SJCRH30 (cell line): ENCODE results near the gene CREB5. TPM values are rescaled to one million over a fixed set of nuclear protein-coding genes. Genes with fewer than 3 reads are reported as not detected.
A peak's percentile ranks its signal among the peaks of the same experiment; 100 is the strongest.

ENCODE experiments used
- DNase-seq, 2 experiments: peaks; one replicate each; pipeline ENCODE4 v3.0.0-alpha.2; 2015 to 2020
- H3K27ac ChIP-seq: fragments of 250-450 bp; sonication (Bioruptor Pico); 2 replicates; pipeline ENCODE4 v1.5.1; 2020; ENCODE audit warnings: mild to moderate bottlenecking, moderate library complexity
- H3K27me3 ChIP-seq: fragments of 250-450 bp; sonication (Bioruptor Pico); 2 replicates; pipeline ENCODE4 v1.5.1; 2020; ENCODE audit warnings: mild to moderate bottlenecking, moderate library complexity
- H3K36me3 ChIP-seq: fragments of 250-450 bp; sonication (Bioruptor Pico); 2 replicates; pipeline ENCODE4 v1.5.1; 2020; ENCODE audit warnings: mild to moderate bottlenecking, moderate library complexity
- H3K4me1 ChIP-seq: fragments of 250-450 bp; sonication (Bioruptor Pico); 2 replicates; pipeline ENCODE4 v1.5.1; 2020; ENCODE audit warnings: mild to moderate bottlenecking, moderate library complexity
- H3K4me3 ChIP-seq: fragments of 250-450 bp; sonication (Bioruptor Pico); 2 replicates; pipeline ENCODE4 v1.5.1; 2020; ENCODE audit warnings: mild to moderate bottlenecking, moderate library complexity
- H3K9me3 ChIP-seq: fragments of 250-450 bp; sonication (Bioruptor Pico); replicated peaks from 2 replicates; pipeline ENCODE4 v1.5.1; 2020; ENCODE audit warnings: mild to moderate bottlenecking, moderate library complexity
- total RNA-seq: library from RNA; depleted of rRNA; stranded (reverse); fragments of >200 nt; shearing (Covaris generic); gene quantifications from 2 replicates; pipeline ENCODE4 v1.2.3, GENCODE V29; 2014

The CREB5 gene
- total RNA-seq, 1 experiment from 2014 or later, result 20.8 TPM

DNA sequence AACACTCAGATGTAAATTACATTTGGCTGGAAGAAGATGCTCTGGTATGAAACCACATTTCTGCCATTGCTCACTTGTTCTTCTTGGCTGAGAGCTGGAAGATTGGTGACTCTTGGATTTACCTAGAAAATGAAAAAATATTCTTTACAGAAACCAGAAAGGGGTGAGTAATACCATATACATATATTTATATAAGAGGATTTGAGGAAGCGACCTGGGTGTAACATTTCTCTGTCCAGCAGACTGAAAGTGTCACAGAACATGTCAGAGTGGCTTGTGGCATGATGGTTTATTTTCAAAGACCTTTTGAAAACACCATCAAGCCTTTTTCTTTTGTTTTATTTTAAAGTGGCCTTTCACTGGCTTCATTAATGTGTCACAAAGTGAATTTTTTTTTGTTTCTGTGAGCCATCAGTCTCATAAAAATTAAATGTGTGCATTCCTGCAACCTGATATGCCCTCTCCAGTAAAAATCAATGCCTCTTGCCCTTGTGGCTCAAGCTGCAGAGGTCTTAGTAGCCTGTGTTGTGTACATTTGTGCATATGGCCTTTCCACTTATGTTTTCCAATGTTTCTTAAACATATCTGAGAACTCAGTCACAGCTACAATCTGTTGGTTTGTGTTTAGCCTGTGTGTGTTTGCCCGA, 23.5 kb downstream of the CREB5 start:
- no peaks in the 10 kb centered on the region for H3K9me3 ChIP-seq
- H3K4me1 ChIP-seq, result peaks cover 10% of the 10 kb centered on the region
- H3K4me3 ChIP-seq, result no peak overlapping the region
- no peak overlapping the region for H3K27ac ChIP-seq
- H3K27me3 ChIP-seq, result no peaks in the 10 kb centered on the region
- H3K36me3 ChIP-seq, result no peaks in the 10 kb centered on the region
- peak in 1 of 2 experiments; percentile 16 for DNase-seq

GRCh38 chr7:28440055-28440601, 27.8 kb downstream of the CREB5 start:
- H3K9me3 ChIP-seq, result no peaks in the 10 kb centered on the region
- DNase-seq, result no peak
- no peak overlapping the region for H3K27ac ChIP-seq
- H3K36me3 ChIP-seq, result no peaks in the 10 kb centered on the region
- no peaks in the 10 kb centered on the region for H3K27me3 ChIP-seq
- H3K4me3 ChIP-seq, result no peak overlapping the region
- H3K4me1 ChIP-seq, result peaks cover 10% of the 10 kb centered on the region

GRCh38 chr7:28442540-28443420, 30.5 kb downstream of the CREB5 start:
- Histone ChIP-seq H3K4me1 (no peaks in the 10 kb centered on the region), H3K27ac (no peak overlapping the region), H3K9me3 (no peaks in the 10 kb centered on the region), H3K27me3 (no peaks in the 10 kb centered on the region), H3K36me3 (no peaks in the 10 kb centered on the region), H3K4me3 (no peak overlapping the region)
- no peak for DNase-seq

GRCh38 chr7:28446131-28446530, 33.8 kb downstream of the CREB5 start:
- Histone ChIP-seq H3K4me1 (peaks cover 7% of the 10 kb centered on the region; the same call in 1 of the 2 replicates), H3K4me3 (no peak overlapping the region), H3K36me3 (no peaks in the 10 kb centered on the region), H3K9me3 (no peaks in the 10 kb centered on the region), H3K27ac (no peak overlapping the region), H3K27me3 (no peaks in the 10 kb centered on the region)
- DNase-seq, result no peak

DNA sequence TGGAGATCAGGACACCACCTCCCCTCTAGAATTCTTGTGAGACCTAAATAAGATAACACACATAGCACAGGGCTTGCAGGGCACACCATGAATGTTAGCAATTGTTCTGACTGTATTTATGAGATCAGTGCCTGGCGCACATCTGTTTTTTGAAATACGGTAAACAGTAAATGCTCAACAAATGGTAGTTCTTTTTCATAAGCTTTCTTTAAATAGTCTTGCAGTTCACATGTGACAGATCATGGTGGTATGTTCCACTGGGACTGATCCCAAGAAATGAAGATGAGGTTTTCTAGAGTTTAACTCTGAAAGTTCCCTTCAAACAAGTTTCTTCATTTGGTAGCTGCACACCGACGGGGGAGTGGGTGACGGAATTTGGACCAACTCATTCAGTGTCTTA, 34.8 kb downstream of the CREB5 start:
- no peak for DNase-seq
- peaks cover 7% of the 10 kb centered on the region; the same call in 1 of the 2 replicates for H3K4me1 ChIP-seq
- H3K4me3 ChIP-seq, result no peak overlapping the region
- H3K27me3 ChIP-seq, result no peaks in the 10 kb centered on the region
- H3K9me3 ChIP-seq, result no peaks in the 10 kb centered on the region
- H3K36me3 ChIP-seq, result no peaks in the 10 kb centered on the region
- no peak overlapping the region for H3K27ac ChIP-seq

- Histone ChIP-seq H3K27ac (no peak overlapping the region), H3K36me3 (no peaks in the 10 kb centered on the region), H3K27me3 (no peaks in the 10 kb centered on the region), H3K9me3 (no peaks in the 10 kb centered on the region), H3K4me1 (peaks cover 7% of the 10 kb centered on the region; the same call in 1 of the 2 replicates), H3K4me3 (no peak overlapping the region)
- no peak for DNase-seq
Observed at GRCh38 chr7:28448708-28449107, 36.4 kb downstream of the CREB5 start.

DNA sequence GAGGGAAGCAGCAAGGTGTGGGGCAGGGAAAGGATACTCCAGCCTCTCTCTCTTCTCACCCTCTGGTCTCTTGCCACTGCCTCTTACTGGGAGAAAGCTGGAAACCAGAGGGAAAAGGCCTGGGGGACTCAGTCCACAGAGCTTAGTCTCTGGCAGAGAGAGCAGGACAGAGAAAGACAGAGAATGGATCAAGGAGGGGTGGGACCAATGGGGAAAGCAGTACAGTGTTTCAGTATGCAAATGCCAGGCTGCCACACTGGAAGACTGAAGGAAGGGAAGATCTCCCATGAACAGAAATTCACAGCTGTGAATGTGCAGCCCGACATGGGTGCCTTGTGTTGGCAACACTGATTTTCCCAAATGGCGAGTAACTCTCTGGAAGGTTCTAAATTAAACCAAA, 40.4 kb downstream of the CREB5 start:
- Histone ChIP-seq H3K9me3 (no peaks in the 10 kb centered on the region), H3K4me1 (peaks cover 13% of the 10 kb centered on the region), H3K27ac (no peak overlapping the region), H3K4me3 (no peak overlapping the region), H3K27me3 (no peaks in the 10 kb centered on the region), H3K36me3 (no peaks in the 10 kb centered on the region)
- no peak for DNase-seq

GRCh38 chr7:28455486-28455885, 43.2 kb downstream of the CREB5 start:
- no peaks in the 10 kb centered on the region for H3K27me3 ChIP-seq
- no peak for DNase-seq
- no peak overlapping the region for H3K4me3 ChIP-seq
- H3K4me1 ChIP-seq, result peaks cover 7% of the 10 kb centered on the region
- H3K36me3 ChIP-seq, result no peaks in the 10 kb centered on the region
- H3K27ac ChIP-seq, result no peak overlapping the region
- no peaks in the 10 kb centered on the region for H3K9me3 ChIP-seq

DNA sequence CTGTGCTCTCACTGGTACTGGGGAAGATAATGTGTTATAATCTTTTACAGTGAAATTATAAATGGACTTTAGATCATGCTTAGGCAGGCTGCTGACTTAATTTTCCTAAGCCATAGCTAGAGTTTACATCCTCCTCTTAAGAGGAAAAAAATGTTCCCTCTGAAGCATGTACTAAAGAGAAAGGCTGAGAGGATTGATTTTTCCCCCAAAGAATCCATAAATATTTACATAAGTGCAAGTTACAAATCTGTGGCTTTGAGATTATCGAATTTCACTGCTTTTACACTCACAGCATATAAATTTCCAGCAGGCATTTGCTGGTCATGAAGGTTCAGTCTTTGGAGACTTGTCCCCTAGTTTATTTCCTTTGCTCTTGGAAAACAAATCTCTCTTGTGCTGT, 43.7 kb downstream of the CREB5 start:
- Histone ChIP-seq H3K36me3 (no peaks in the 10 kb centered on the region), H3K4me1 (peaks cover 5% of the 10 kb centered on the region; the same call in 1 of the 2 replicates), H3K9me3 (no peaks in the 10 kb centered on the region), H3K27me3 (no peaks in the 10 kb centered on the region), H3K27ac (no peak overlapping the region), H3K4me3 (no peak overlapping the region)
- no peak for DNase-seq

GRCh38 chr7:28458732-28459131, 46.4 kb downstream of the CREB5 start:
- Histone ChIP-seq H3K36me3 (no peaks in the 10 kb centered on the region), H3K27ac (no peak overlapping the region), H3K27me3 (no peaks in the 10 kb centered on the region), H3K4me3 (no peak overlapping the region), H3K4me1 (peaks cover 5% of the 10 kb centered on the region; the same call in 1 of the 2 replicates), H3K9me3 (no peaks in the 10 kb centered on the region)
- DNase-seq, result no peak

DNA sequence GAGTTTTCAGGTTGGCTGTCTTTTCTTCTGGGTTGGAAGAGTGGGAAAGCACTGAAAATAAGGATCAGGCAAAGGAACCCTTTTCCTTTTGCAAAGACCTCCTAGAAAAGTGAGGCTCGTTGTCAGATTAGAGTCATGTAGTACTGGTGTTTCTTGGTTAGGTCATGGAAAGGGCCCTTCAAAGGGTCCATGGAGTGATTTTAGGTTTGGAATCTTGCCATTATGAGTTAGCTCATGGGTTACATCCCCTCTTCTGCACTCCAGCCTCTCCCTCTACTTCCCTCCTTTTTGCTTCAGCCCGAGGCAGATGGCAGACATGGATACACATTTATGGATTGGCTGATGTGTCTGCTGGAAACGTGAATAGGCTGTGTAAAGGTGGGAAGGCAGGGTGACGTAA, 47.0 kb downstream of the CREB5 start:
- Histone ChIP-seq H3K4me1 (peaks cover 5% of the 10 kb centered on the region; the same call in 1 of the 2 replicates), H3K4me3 (no peak overlapping the region), H3K36me3 (no peaks in the 10 kb centered on the region), H3K27ac (no peak overlapping the region), H3K9me3 (no peaks in the 10 kb centered on the region), H3K27me3 (no peaks in the 10 kb centered on the region)
- no peak for DNase-seq

- H3K4me3 ChIP-seq, result no peak overlapping the region
- H3K27ac ChIP-seq, result no peak overlapping the region
- no peaks in the 10 kb centered on the region for H3K27me3 ChIP-seq
- DNase-seq, result no peak
- H3K36me3 ChIP-seq, result no peaks in the 10 kb centered on the region
- no peaks in the 10 kb centered on the region for H3K9me3 ChIP-seq
- H3K4me1 ChIP-seq, result no peaks in the 10 kb centered on the region
Observed at GRCh38 chr7:28465697-28466096, 53.4 kb downstream of the CREB5 start.

GRCh38 chr7:28466341-28466740, 54.0 kb downstream of the CREB5 start:
- no peak for DNase-seq
- Histone ChIP-seq H3K36me3 (no peaks in the 10 kb centered on the region), H3K4me1 (no peaks in the 10 kb centered on the region), H3K27ac (no peak overlapping the region), H3K9me3 (no peaks in the 10 kb centered on the region), H3K27me3 (no peaks in the 10 kb centered on the region), H3K4me3 (no peak overlapping the region)

GRCh38 chr7:28466885-28467284, 54.6 kb downstream of the CREB5 start:
- no peaks in the 10 kb centered on the region for H3K36me3 ChIP-seq
- no peak overlapping the region for H3K27ac ChIP-seq
- no peaks in the 10 kb centered on the region for H3K9me3 ChIP-seq
- no peak for DNase-seq
- H3K4me1 ChIP-seq, result no peaks in the 10 kb centered on the region
- no peaks in the 10 kb centered on the region for H3K27me3 ChIP-seq
- no peak overlapping the region for H3K4me3 ChIP-seq

- Histone ChIP-seq H3K27ac (no peak overlapping the region), H3K36me3 (no peaks in the 10 kb centered on the region), H3K27me3 (no peaks in the 10 kb centered on the region), H3K4me1 (no peaks in the 10 kb centered on the region), H3K9me3 (no peaks in the 10 kb centered on the region), H3K4me3 (no peak overlapping the region)
- DNase-seq, result no peak
Observed at GRCh38 chr7:28469562-28469961, 57.2 kb downstream of the CREB5 start.
